Endothelial cell of umbilical vein (primary cell): Measurements from ENCODE around the gene C8B. TPM values are rescaled to one million over a fixed set of nuclear protein-coding genes. Genes with fewer than 3 reads are reported as not detected.

ENCODE experiments used
- BruUV-seq: library from RNA; stranded (reverse); fragments of 400-500 nt; replicated peaks from 2 replicates; lab custom pipeline; 2021; lab: Mats Ljungman, UMichigan
- CTCF ChIA-PET: fragments of 300-600, 350-600 bp; sonication (Branson Sonifier 250); formaldehyde crosslinking; loops from one replicate; lab custom pipeline; 2021; ENCODE audit warnings: antibody characterized with exemption, inconsistent platforms; lab: Charles Lee
- POLR2A ChIA-PET: fragments of 300-600, 350-600 bp; sonication (Branson Sonifier 250); formaldehyde crosslinking; loops from one replicate; lab custom pipeline; 2021; ENCODE audit warnings: antibody characterized with exemption, inconsistent platforms; lab: Charles Lee
- DNase-seq: peaks from one replicate; pipeline ENCODE4 v3.0.0-alpha.2; 2011; ENCODE audit warnings: low read depth, low spot score
- FAIRE-seq: peaks from 2 replicates; lab custom pipeline; 2011; peaks lifted over from hg19 to GRCh38; lab: Jason Lieb, UNC
- H2AFZ ChIP-seq: 2 replicates; pipeline ENCODE4 v1.6.0; 2012; ENCODE audit warnings: low read depth, low read length, control low read depth, inconsistent platforms
- H3K27ac ChIP-seq: 2 replicates; pipeline ENCODE4 v1.5.1; 2011; ENCODE audit warnings: low read depth, mild to moderate bottlenecking, control low read depth, low read length, moderate library complexity; ENCODE audit not compliant: insufficient read depth
- H3K27me3 ChIP-seq, 2 experiments: 2 replicates each; pipeline versions ENCODE4 v1.6.0 to v1.6.1; 2011; ENCODE audit warnings: low read length in 2 of 2, mixed read lengths in 1 of 2; ENCODE audit not compliant: control insufficient read depth in 2 of 2, insufficient read depth in 2 of 2
- H3K36me3 ChIP-seq, 2 experiments: 2 replicates in 1 of 2; 3 replicates in 1 of 2; pipeline ENCODE4 v1.5.1; 2011; ENCODE audit warnings: low read length in 2 of 2, mild to moderate bottlenecking in 1 of 2, moderate library complexity in 1 of 2; ENCODE audit not compliant: control insufficient read depth in 2 of 2, insufficient read depth in 2 of 2; ENCODE audit errors: extremely low read depth in 1 of 2
- H3K4me1 ChIP-seq: 3 replicates; pipeline ENCODE4 v1.5.1; 2011; ENCODE audit warnings: mild to moderate bottlenecking, low read length; ENCODE audit not compliant: control insufficient read depth, insufficient read depth; ENCODE audit errors: extremely low read depth
- H3K4me2 ChIP-seq: 2 replicates; pipeline ENCODE4 v1.6.1; 2011; ENCODE audit warnings: low read length, control low read depth, mixed read lengths; ENCODE audit not compliant: insufficient read depth
- H3K4me3 ChIP-seq, 3 experiments: fragments of 200-600 bp in 1 of 3; sonication (generic), shearing (Covaris generic) in 1 of 3; replicated peaks in 1 of 3; 2 replicates each; pipeline ENCODE4 v1.5.1; 2011 to 2016; ENCODE audit warnings: control low read depth in 3 of 3, low read length in 3 of 3, mild to moderate bottlenecking in 2 of 3, inconsistent platforms in 1 of 3, low read depth in 1 of 3, moderate library complexity in 1 of 3; ENCODE audit not compliant: insufficient read depth in 1 of 3
- H3K79me2 ChIP-seq: 2 replicates; pipeline ENCODE4 v1.6.0; 2012; ENCODE audit warnings: low read length, inconsistent platforms; ENCODE audit not compliant: control insufficient read depth, insufficient read depth
- H3K9ac ChIP-seq: replicated peaks from 2 replicates; pipeline ENCODE3; 2011; ENCODE audit warnings: low read length, control low read depth; ENCODE audit not compliant: insufficient read depth; ENCODE audit errors: extremely low read depth
- H3K9me1 ChIP-seq: replicated peaks from 3 replicates; pipeline ENCODE4 v1.6.0; 2011; ENCODE audit warnings: mild to moderate bottlenecking, low read length; ENCODE audit not compliant: control insufficient read depth, insufficient read depth; ENCODE audit errors: extremely low read depth
- H3K9me3 ChIP-seq: replicated peaks from 2 replicates; pipeline ENCODE4 v1.5.1; 2012; ENCODE audit warnings: low read length, inconsistent platforms; ENCODE audit not compliant: control insufficient read depth, insufficient read depth
- H4K20me1 ChIP-seq: replicated peaks from 2 replicates; pipeline ENCODE3; 2011; ENCODE audit warnings: mild to moderate bottlenecking, low read length; ENCODE audit not compliant: control insufficient read depth, insufficient read depth; ENCODE audit errors: extremely low read depth
- EZH2 ChIP-seq: IDR thresholded peaks from 2 replicates; pipeline ENCODE4 v1.6.1; 2012; ENCODE audit warnings: borderline replicate concordance, low read depth, mild to moderate bottlenecking, moderate library complexity, low read length, inconsistent platforms; ENCODE audit not compliant: severe bottlenecking
- FOS ChIP-seq: IDR thresholded peaks from 2 replicates; pipeline ENCODE4 v1.6.1; 2011; ENCODE audit warnings: mild to moderate bottlenecking, low read length, moderate library complexity, borderline replicate concordance; ENCODE audit not compliant: insufficient read depth
- GATA2 ChIP-seq: IDR thresholded peaks from 2 replicates; pipeline ENCODE4 v1.7.0; 2011; ENCODE audit warnings: low read depth, mild to moderate bottlenecking, moderate library complexity, mixed read lengths, low read length; ENCODE audit not compliant: insufficient read length, insufficient read depth
- JUN ChIP-seq: IDR thresholded peaks from 2 replicates; pipeline ENCODE4 v1.6.1; 2011; ENCODE audit warnings: borderline replicate concordance, low read depth; ENCODE audit not compliant: insufficient read length, insufficient read depth
- MYC ChIP-seq: IDR thresholded peaks from one replicate; pipeline ENCODE4 v1.6.1; 2011; ENCODE audit warnings: mild to moderate bottlenecking, low read depth, low read length
- POLR2A ChIP-seq: IDR thresholded peaks from 2 replicates; pipeline ENCODE4 v1.6.1; 2012; ENCODE audit warnings: low read depth, mild to moderate bottlenecking, control low read depth, low read length
- POLR2AphosphoS5 ChIP-seq: IDR thresholded peaks from 2 replicates; pipeline ENCODE4 v1.6.1; 2012; ENCODE audit warnings: low read depth, mild to moderate bottlenecking, control low read depth, low read length, moderate library complexity; ENCODE audit not compliant: insufficient read depth
- dilution Hi-C: fragments of 300-500 bp; cut with MboI; formaldehyde crosslinking; loops from one replicate; pipeline ENCODE4 v1.15.0; 2019; ENCODE audit warnings: low sequenced_read_pairs; ENCODE audit not compliant: extremely low pct_ligation_motif_present
- intact Hi-C: fragments of 100-400 bp; cut with micrococcal nuclease; formaldehyde crosslinking; loops from one replicate; pipeline ENCODE4 v1.10.0; 2022
- polyA plus RNA-seq, 4 experiments: library from polyadenylated mRNA; depleted of rRNA in 3 of 4; stranded (reverse) in 3 of 4; unstranded in 1 of 4; fragments of >200 nt; gene quantifications; 2 replicates each; pipeline versions ENCODE4 v1.2.1 to v1.2.3, GENCODE V29; 2011 to 2012; ENCODE audit warnings: missing spikeins in 1 of 4
- total RNA-seq: library from RNA; stranded (reverse); gene quantifications from 2 replicates; pipeline ENCODE4 v1.2.3, GENCODE V29; 2021
- TF ChIP-seq, protein P1 (sequence below), 2 donors: IDR thresholded peaks; 1 replicate in 1 of 2; 2 replicates in 1 of 2; pipeline ENCODE4 v1.5.1; 2011; ENCODE audit warnings: low read length in 2 of 2, mild to moderate bottlenecking in 2 of 2, moderate library complexity in 2 of 2, control low read depth in 1 of 2, inconsistent platforms in 1 of 2, low read depth in 1 of 2; ENCODE audit not compliant: insufficient read depth in 1 of 2; ENCODE audit errors: extremely low read depth in 1 of 2
- TF ChIP-seq, protein P2 (sequence below): IDR thresholded peaks from 2 replicates; pipeline ENCODE4 v1.6.1; 2011; ENCODE audit not compliant: insufficient read depth, insufficient read length

Gene C8B
- total and polyA plus RNA-seq, 2 donors (not counting 3 experiments of a cell fraction or from before 2014, with no cell fraction given): not detected

DNA sequence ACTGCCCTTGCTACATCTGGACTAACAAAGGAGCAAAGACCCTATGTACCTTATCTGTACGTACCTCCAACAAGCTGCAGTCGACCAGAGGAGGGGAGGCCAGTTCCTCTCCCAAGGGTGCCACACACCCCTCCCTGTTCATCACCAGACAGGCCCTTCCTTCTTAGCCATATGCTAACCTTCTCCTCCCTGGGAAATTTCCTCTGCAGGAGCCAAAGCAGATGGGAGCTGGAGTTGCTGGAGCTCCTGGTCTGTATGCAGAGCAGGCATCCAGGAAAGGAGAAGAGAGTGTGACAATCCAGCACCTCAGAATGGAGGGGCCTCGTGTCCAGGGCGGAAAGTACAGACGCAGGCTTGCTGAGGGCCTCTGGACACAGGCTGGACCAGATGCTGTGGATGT, 48.5 kb downstream of the C8B start:
- CTCF ChIA-PET: no interaction called here
- BruUV-seq: no TSS peak

More for the DNA sequence above, 48.5 kb downstream of the C8B start:
- Histone ChIP-seq H3K36me3 (no peaks in the 10 kb centered on the region), H4K20me1 (no peaks in the 10 kb centered on the region), H3K9ac (no peak overlapping the region), H3K27me3 (no peaks in the 10 kb centered on the region), H3K27ac (no peak overlapping the region), H3K79me2 (no peaks in the 10 kb centered on the region), H3K4me3 (no peak overlapping the region), H3K4me1 (no peaks in the 10 kb centered on the region), H3K4me2 (no peak overlapping the region), H3K9me1 (no peaks in the 10 kb centered on the region), H2AFZ (no peak overlapping the region), H3K9me3 (no peaks in the 10 kb centered on the region)
- TF ChIP-seq FOS (no peak), EZH2 (no peak), POLR2AphosphoS5 (no peak), JUN (no peak), POLR2A (no peak), GATA2 (no peak), MYC (no peak)
- TF ChIP-seq, protein P1, sequence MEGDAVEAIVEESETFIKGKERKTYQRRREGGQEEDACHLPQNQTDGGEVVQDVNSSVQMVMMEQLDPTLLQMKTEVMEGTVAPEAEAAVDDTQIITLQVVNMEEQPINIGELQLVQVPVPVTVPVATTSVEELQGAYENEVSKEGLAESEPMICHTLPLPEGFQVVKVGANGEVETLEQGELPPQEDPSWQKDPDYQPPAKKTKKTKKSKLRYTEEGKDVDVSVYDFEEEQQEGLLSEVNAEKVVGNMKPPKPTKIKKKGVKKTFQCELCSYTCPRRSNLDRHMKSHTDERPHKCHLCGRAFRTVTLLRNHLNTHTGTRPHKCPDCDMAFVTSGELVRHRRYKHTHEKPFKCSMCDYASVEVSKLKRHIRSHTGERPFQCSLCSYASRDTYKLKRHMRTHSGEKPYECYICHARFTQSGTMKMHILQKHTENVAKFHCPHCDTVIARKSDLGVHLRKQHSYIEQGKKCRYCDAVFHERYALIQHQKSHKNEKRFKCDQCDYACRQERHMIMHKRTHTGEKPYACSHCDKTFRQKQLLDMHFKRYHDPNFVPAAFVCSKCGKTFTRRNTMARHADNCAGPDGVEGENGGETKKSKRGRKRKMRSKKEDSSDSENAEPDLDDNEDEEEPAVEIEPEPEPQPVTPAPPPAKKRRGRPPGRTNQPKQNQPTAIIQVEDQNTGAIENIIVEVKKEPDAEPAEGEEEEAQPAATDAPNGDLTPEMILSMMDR (IDR thresholded peaks at IDR 0.05; ENCODE audit: extremely low read depth in 1 of 2, insufficient read depth in 1 of 2, low read depth in 1 of 2, low read length in 2 of 2): no peak
- TF ChIP-seq, protein P2, sequence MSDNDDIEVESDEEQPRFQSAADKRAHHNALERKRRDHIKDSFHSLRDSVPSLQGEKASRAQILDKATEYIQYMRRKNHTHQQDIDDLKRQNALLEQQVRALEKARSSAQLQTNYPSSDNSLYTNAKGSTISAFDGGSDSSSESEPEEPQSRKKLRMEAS: no peak
- no peak for DNase-seq
- no peak for FAIRE-seq
- dilution Hi-C loops: no loop called here
- POLR2A ChIA-PET: no interaction called here
- intact Hi-C loops: no loop called here
